HG03342 (cell line): ENCODE results near the gene CIAO2B.

Source experiments
- ATAC-seq: cut with Tn5 transposase; IDR thresholded peaks from one replicate; pipeline ENCODE4 v1.9.1; 2021; ENCODE audit warnings: mild to moderate bottlenecking, moderate library complexity; ENCODE audit not compliant: unreplicated experiment

The CIAO2B gene

DNA sequence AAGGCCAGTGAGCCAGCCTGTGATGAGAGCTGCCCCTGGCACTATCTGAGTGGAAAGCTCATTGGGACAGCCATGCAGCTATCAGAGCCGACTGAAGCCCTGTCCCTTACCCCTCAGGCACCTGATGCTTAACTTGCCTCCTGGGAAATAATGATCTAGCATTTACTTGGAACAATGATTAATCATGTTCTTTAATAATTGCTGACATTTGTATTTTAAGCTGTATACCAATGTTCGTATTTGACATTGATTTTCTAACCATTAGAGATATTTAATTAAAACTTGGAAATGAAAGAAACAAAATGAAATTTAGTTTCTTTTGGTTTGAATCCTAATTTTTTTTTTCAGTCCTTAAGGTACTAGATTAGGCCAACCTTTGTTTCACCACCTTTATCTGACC is 43.4 kb downstream of the CIAO2B start:
- ATAC-seq, result no peak

DNA sequence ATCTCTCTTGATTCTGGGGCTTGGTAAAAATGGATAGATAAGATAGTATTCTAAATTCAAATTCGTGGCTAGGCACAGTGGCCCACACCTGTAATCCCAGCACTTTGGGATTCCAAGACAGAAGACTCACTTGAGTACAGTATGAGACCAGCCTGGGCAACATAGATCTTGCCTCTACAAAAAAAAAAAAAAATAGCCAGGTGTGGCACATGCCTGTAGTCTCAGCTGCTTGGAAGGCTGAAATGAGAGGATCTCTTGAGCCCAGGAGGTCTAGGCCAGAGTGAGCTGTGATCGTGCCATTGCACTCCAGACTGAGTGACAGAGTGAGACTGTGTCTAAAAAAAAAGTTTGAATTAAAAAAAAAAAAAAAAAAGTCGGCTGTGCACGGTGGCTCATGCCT is 44.6 kb downstream of the CIAO2B start:
- ATAC-seq, result no peak

DNA sequence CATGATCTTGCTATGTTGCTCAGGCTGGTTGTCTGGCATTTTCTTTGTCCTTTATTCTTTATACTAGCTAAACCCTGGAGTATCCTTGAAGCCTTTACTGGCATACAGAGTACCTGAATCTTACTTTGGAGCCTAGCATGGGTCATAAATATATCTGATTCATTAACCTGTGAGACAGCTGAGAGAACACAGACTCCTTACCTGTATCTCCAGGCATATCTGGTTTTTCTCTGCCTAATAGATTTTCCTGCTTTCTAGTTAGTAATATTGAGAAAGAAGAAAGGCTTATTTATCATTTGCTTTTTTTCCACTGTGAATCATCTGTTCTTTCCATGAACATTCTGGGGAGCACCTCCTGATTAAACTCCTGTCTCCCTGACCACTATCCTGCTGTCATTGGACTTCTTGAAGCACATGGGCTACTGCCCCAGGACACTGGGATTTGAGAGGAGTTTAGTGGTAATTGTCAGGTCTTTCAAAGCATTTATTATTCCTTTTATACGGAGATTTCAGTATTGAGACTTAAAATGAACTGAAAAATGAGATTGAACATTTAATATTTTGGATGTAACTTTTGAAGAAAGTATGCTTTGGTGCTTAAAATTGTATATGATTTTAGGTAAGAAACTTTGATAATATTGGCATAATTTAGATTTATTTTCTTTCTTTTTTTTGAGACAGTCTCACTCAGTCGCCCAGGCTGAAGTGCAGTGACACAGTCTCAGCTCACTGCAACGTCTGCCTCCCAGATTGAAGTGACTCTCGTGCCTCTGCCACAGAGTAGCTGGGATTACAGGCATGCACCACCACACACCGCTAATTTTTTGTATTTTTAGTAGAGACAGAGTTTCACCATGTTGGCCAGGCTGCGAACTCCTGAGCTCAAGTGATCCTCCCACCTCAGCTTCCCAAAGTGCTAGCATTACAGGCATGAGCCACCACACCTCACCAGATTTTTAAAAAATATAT is 45.3 kb downstream of the CIAO2B start:
- no peak for ATAC-seq

DNA sequence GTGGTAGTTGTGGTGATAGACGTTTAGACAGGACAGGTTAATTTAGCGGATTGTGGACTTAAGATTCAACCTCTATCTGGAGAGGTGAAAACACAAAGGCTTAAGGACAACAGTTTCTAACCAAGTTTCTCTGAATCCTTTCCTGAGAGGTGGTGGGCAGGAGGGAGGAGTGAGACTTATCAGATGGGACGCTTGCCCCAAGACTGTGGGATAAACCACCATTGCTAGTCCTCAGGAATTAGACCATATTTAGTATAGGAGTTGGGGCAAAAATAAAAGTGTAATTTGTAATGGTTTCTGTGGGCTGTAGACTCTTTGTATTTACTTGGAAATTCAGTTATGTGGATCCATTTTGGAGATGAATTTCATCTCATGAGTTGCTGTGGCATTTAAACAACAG is 47.3 kb downstream of the CIAO2B start:
- no peak for ATAC-seq

DNA sequence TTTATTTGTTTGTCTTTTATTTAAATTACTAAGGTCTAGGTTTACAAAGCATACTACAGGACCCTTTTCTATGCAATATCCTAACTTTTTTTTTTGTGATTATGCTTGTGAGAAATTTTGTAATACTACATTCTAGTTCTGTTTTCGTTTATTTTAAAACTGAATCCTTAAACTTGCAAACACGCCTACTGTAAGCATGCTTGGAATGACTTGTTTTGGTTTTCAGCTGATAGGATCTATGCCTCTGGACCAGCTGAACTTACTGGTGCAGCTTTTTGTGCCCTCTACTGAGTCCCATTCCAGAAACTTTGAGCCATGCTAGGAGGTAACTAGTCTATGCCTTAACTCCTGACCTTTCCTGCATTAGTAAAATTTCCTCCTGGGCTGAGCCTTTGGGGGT is 47.9 kb downstream of the CIAO2B start:
- no peak for ATAC-seq

DNA sequence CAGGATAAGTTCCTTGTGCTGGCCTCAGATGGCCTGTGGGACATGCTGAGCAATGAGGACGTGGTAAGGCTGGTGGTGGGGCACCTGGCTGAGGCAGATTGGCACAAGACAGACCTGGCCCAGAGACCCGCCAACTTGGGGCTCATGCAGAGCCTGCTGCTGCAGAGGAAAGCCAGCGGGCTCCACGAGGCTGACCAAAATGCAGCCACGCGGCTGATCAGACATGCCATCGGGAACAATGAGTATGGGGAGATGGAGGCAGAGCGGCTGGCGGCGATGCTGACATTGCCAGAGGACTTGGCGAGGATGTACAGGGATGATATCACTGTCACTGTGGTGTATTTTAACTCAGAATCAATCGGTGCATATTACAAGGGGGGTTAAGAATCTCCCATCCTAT is 48.7 kb downstream of the CIAO2B start:
- ATAC-seq, result no peak

DNA sequence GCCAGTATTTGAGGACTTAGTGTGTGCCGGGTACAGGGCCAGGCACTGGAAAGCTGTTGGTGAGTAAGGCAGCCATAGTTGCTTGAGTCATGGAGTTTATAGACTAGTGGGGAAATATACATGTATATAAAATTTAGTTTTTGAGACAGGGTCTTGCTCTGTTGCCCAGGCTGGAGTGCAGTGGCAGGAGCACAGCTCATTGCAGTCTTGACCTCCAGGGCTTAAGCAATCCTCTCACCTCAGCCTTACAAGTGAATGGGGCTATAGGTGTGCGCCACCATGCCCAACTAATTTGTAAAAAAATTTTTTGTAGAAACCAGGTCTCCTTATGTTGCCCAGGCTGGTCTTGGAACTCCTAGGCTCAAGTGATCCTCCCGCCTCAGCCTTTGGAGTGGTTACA is 51.5 kb downstream of the CIAO2B start:
- no peak for ATAC-seq
